C4-2B (cell line): ENCODE measurements around the gene MTX2.

Source experiments
- ZFX ChIP-seq: fragments of 450-650 bp; IDR thresholded peaks from 2 replicates; pipeline ENCODE4 v1.6.1; 2017
- TF ChIP-seq, protein P1 (sequence below): fragments of 450-650 bp; conservative IDR thresholded peaks from 2 replicates; pipeline ENCODE4 v1.5.1; 2017; ENCODE audit warnings: mild to moderate bottlenecking

DNA sequence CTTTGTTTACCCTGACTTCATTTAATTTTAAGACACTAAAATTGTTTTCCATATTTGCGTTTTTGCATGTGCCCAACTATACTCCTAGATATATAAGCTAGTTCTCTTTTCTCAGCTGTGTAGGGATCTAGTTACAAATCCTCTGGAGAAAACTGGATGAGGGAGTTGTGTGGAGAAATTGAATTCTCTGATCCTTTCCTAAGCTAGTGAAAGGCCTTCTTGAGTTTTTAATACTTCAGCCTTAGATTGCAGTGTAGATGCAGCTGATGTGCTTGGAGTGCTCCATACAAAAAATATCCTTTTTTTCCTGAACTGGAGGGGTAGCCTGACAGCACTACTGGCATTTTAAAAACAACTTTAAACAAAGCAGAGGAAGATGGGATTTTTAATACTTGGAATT, 8.6 kb upstream of the MTX2 start:
- TF ChIP-seq, protein P1, sequence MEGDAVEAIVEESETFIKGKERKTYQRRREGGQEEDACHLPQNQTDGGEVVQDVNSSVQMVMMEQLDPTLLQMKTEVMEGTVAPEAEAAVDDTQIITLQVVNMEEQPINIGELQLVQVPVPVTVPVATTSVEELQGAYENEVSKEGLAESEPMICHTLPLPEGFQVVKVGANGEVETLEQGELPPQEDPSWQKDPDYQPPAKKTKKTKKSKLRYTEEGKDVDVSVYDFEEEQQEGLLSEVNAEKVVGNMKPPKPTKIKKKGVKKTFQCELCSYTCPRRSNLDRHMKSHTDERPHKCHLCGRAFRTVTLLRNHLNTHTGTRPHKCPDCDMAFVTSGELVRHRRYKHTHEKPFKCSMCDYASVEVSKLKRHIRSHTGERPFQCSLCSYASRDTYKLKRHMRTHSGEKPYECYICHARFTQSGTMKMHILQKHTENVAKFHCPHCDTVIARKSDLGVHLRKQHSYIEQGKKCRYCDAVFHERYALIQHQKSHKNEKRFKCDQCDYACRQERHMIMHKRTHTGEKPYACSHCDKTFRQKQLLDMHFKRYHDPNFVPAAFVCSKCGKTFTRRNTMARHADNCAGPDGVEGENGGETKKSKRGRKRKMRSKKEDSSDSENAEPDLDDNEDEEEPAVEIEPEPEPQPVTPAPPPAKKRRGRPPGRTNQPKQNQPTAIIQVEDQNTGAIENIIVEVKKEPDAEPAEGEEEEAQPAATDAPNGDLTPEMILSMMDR: no peak
- TF ChIP-seq ZFX: no peak
